HG02852 (cell line): ENCODE measurements around the gene USP54.
"Not testable (repeated sequence)": the region's sequence is repeated elsewhere in the genome, so short reads cannot be mapped to it uniquely, and the experiment has no call there.

Experiments used
- ATAC-seq: cut with Tn5 transposase; IDR thresholded peaks from one replicate; pipeline ENCODE4 v1.9.1; 2021; ENCODE audit warnings: mild to moderate bottlenecking, moderate library complexity; ENCODE audit not compliant: unreplicated experiment

Gene USP54

GRCh38 chr10:73591935-73592699 is 975 bp upstream of the USP54 start:
- no peak for ATAC-seq

GRCh38 chr10:73589563-73590126 is 1.5 kb downstream of the USP54 start:
- ATAC-seq = no peak

GRCh38 chr10:73588656-73589055 is 2.5 kb downstream of the USP54 start:
- ATAC-seq = no peak

- no peak for ATAC-seq
Observed at GRCh38 chr10:73586583-73586984, 4.6 kb downstream of the USP54 start.

- no peak for ATAC-seq
Observed at GRCh38 chr10:73585327-73585726, 5.8 kb downstream of the USP54 start.

GRCh38 chr10:73584737-73585136 is 6.4 kb downstream of the USP54 start:
- ATAC-seq = no peak

- ATAC-seq = no peak
Observed at GRCh38 chr10:73581918-73582317, 9.2 kb downstream of the USP54 start.

GRCh38 chr10:73578927-73579326 is 12.2 kb downstream of the USP54 start:
- ATAC-seq = not testable (repeated sequence)

GRCh38 chr10:73577788-73578187 is 13.4 kb downstream of the USP54 start:
- no peak for ATAC-seq

- ATAC-seq = no peak
Observed at GRCh38 chr10:73576890-73577591, 14.1 kb downstream of the USP54 start.

- no peak for ATAC-seq
Observed at GRCh38 chr10:73576178-73576889, 14.8 kb downstream of the USP54 start.

- ATAC-seq = not testable (repeated sequence)
Observed at GRCh38 chr10:73567025-73567424, 24.1 kb downstream of the USP54 start.

- ATAC-seq = no peak
Observed at GRCh38 chr10:73561192-73561591, 29.9 kb downstream of the USP54 start.

- ATAC-seq = no peak
Observed at GRCh38 chr10:73559590-73559989, 31.6 kb downstream of the USP54 start.

- no peak for ATAC-seq
Observed at GRCh38 chr10:73556855-73557254, 34.3 kb downstream of the USP54 start.

GRCh38 chr10:73554721-73555120 is 36.4 kb downstream of the USP54 start:
- no peak for ATAC-seq

- ATAC-seq = no peak
Observed at GRCh38 chr10:73553761-73554160, 37.4 kb downstream of the USP54 start.

- no peak for ATAC-seq
Observed at GRCh38 chr10:73552819-73553715, 38.1 kb downstream of the USP54 start.

- ATAC-seq = no peak
Observed at GRCh38 chr10:73551515-73551914, 39.6 kb downstream of the USP54 start.

- ATAC-seq = no peak
Observed at GRCh38 chr10:73545357-73545756, 45.8 kb downstream of the USP54 start.
